Measurements from ENCODE around the gene LRG1.

DNA sequence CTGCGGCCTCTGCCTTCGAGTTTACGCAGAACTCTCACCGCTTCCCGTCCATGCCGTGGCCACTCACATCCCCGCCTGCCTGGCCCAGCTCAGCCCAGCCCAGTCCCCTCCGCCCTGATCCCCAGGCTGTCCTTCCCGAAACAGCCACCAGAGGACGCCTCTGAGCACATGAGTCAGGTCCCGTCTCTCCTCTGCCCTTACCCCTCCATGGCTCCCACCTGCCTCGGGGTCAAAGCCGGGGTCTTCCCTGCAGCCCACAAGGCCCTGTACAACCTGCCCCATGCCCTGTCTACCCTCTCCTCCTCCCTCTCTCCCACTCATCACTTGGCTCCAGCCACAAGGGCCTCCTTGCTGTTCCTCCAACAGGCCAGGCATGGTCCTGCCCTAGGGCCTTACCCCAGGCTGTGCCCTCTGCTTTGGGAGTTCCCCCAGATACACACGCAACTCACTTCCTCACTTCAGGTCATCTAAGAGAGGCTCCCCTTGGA, 27.8 kb upstream of the LRG1 start:
- TF ChIP-seq, protein P1, sequence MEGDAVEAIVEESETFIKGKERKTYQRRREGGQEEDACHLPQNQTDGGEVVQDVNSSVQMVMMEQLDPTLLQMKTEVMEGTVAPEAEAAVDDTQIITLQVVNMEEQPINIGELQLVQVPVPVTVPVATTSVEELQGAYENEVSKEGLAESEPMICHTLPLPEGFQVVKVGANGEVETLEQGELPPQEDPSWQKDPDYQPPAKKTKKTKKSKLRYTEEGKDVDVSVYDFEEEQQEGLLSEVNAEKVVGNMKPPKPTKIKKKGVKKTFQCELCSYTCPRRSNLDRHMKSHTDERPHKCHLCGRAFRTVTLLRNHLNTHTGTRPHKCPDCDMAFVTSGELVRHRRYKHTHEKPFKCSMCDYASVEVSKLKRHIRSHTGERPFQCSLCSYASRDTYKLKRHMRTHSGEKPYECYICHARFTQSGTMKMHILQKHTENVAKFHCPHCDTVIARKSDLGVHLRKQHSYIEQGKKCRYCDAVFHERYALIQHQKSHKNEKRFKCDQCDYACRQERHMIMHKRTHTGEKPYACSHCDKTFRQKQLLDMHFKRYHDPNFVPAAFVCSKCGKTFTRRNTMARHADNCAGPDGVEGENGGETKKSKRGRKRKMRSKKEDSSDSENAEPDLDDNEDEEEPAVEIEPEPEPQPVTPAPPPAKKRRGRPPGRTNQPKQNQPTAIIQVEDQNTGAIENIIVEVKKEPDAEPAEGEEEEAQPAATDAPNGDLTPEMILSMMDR (IDR thresholded peaks at IDR 0.05; ENCODE audit: insufficient read depth, low read length, poor library complexity, severe bottlenecking) = peak; percentile 34
- TF ChIP-seq EZH2phosphoT487 (conservative IDR thresholded peaks at IDR 0.05; ENCODE audit: low read length) = no peak
